HEK293T (cell line): Measurements from ENCODE around the gene SOX6.

Source experiments
- CTCF ChIA-PET: fragments of 350-600 bp; formaldehyde crosslinking; extraction: SDS; loops from one replicate; lab custom pipeline; 2021; ENCODE audit warnings: antibody characterized with exemption, inconsistent platforms; lab: Yijun Ruan, JAX
- POLR2A ChIA-PET: fragments of 350-600 bp; formaldehyde crosslinking; extraction: SDS; loops from one replicate; lab custom pipeline; 2020; ENCODE audit warnings: antibody characterized with exemption, inconsistent platforms; lab: Yijun Ruan, JAX
- DNase-seq: peaks from one replicate; pipeline ENCODE4 v3.0.0; 2012; ENCODE audit warnings: mixed read lengths; ENCODE audit errors: extremely low spot score
- ARNT ChIP-seq: fragments of 450-650 bp; IDR thresholded peaks from 2 replicates; pipeline ENCODE4 v1.6.1; 2017; ENCODE audit warnings: mild to moderate bottlenecking
- BHLHE40 ChIP-seq: fragments of 450-650 bp; IDR thresholded peaks from 2 replicates; pipeline ENCODE4 v1.6.1; 2016; ENCODE audit warnings: mild to moderate bottlenecking, moderate library complexity, borderline replicate concordance
- CTBP1 ChIP-seq: fragments of 450-650 bp; IDR thresholded peaks from 2 replicates; pipeline ENCODE4 v1.6.1; 2016; ENCODE audit warnings: borderline replicate concordance
- ELF4 ChIP-seq: fragments of 450-650 bp; IDR thresholded peaks from 2 replicates; pipeline ENCODE4 v1.6.1; 2017; ENCODE audit warnings: antibody characterized with exemption
- FOXA1 ChIP-seq: fragments of 450-650 bp; IDR thresholded peaks from 2 replicates; pipeline ENCODE4 v1.6.1; 2016; ENCODE audit warnings: mild to moderate bottlenecking
- FOXK2 ChIP-seq: fragments of 450-650 bp; IDR thresholded peaks from 2 replicates; pipeline ENCODE4 v1.6.1; 2016; ENCODE audit warnings: mild to moderate bottlenecking
- FOXM1 ChIP-seq: fragments of 450-650 bp; IDR thresholded peaks from 2 replicates; pipeline ENCODE4 v1.6.1; 2017; ENCODE audit warnings: mild to moderate bottlenecking, borderline replicate concordance
- HDGF ChIP-seq: fragments of 450-650 bp; IDR thresholded peaks from 2 replicates; pipeline ENCODE4 v1.6.1; 2017; ENCODE audit warnings: antibody characterized with exemption, borderline replicate concordance
- L3MBTL2 ChIP-seq: fragments of 450-650 bp; conservative IDR thresholded peaks from 2 replicates; pipeline ENCODE4 v1.6.1; 2016; ENCODE audit warnings: mild to moderate bottlenecking
- LEF1 ChIP-seq: fragments of 450-650 bp; IDR thresholded peaks from 2 replicates; pipeline ENCODE4 v1.6.1; 2017; ENCODE audit warnings: mild to moderate bottlenecking, borderline replicate concordance
- NFRKB ChIP-seq: fragments of 450-650 bp; IDR thresholded peaks from 2 replicates; pipeline ENCODE4 v1.6.1; 2016; ENCODE audit warnings: mild to moderate bottlenecking, moderate library complexity
- PKNOX1 ChIP-seq: fragments of 450-650 bp; IDR thresholded peaks from 2 replicates; pipeline ENCODE4 v1.6.1; 2016
- SP1 ChIP-seq: fragments of 450-650 bp; IDR thresholded peaks from 2 replicates; pipeline ENCODE4 v1.6.1; 2017
- SUZ12 ChIP-seq: fragments of 450-650 bp; IDR thresholded peaks from 2 replicates; pipeline ENCODE4 v1.6.1; 2016; ENCODE audit warnings: mild to moderate bottlenecking
- TARDBP ChIP-seq: fragments of 450-650 bp; IDR thresholded peaks from 2 replicates; pipeline ENCODE4 v1.6.1; 2016
- ZNF384 ChIP-seq: fragments of 450-650 bp; IDR thresholded peaks from 2 replicates; pipeline ENCODE4 v1.6.1; 2016

The SOX6 gene

DNA sequence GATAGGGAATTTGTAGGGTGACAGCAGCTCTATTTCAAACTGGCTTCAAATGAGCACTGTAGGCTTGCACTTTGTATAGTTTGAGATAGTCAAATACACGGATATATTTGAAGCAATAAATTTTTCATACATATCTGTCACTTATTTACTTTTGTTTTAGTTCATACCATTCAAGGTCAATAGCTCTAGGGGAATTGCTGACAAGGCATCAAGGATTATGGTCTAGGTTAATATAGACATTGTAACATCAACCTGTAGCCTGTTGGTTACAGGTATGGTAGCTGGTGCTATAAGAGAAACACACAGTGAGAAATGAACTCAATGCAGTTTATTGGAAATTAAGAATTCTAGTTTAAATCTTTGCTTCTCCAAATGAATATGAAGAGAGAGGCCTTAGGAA, 267.6 kb downstream of the SOX6 start:
- TF ChIP-seq PKNOX1 (no peak), FOXM1 (no peak), CTBP1 (no peak), LEF1 (no peak), TARDBP (no peak), HDGF (no peak), FOXA1 (no peak), ARNT (no peak), ELF4 (no peak)
- ChIA-PET POLR2A (no interaction called here), CTCF (interaction anchor here (0.6 kb wide), 1 partner anchor 57 kb away, joined by 3 read pairs; no protein-coding TSS in a partner anchor)
- no peak for DNase-seq

GRCh38 chr11:16087886-16088285, 268.5 kb downstream of the SOX6 start:
- TF ChIP-seq LEF1 (no peak), ZNF384 (no peak)
- CTCF ChIA-PET, result no interaction called here
- POLR2A ChIA-PET, result no interaction called here
- DNase-seq, result no peak

- TF ChIP-seq ARNT (no peak), FOXK2 (no peak), SUZ12 (no peak), PKNOX1 (peak; percentile 74)
- CTCF ChIA-PET, result interaction anchor here (0.7 kb wide), 1 partner anchor 1179 kb away, joined by 3 read pairs; no protein-coding TSS in a partner anchor
These were observed 270.0 kb downstream of the SOX6 start for GRCh38 chr11:16086229-16086819.

GRCh38 chr11:16082095-16083055, 274.0 kb downstream of the SOX6 start:
- TF ChIP-seq NFRKB (no peak), FOXK2 (no peak), SP1 (no peak), BHLHE40 (no peak)
- DNase-seq, result no peak
- CTCF ChIA-PET, result no interaction called here
- POLR2A ChIA-PET, result no interaction called here

More at GRCh38 chr11:16086229-16086819, 270.0 kb downstream of the SOX6 start:
- peak; percentile 50 for DNase-seq
- POLR2A ChIA-PET, result no interaction called here

GRCh38 chr11:16081382-16082094, 274.8 kb downstream of the SOX6 start:
- ChIA-PET CTCF (interaction anchor here (0.5 kb wide), 1 partner anchor 1626 kb away, joined by 3 read pairs; no protein-coding TSS in a partner anchor), POLR2A (no interaction called here)
- TF ChIP-seq CTBP1 (no peak), ELF4 (no peak), BHLHE40 (no peak)
- no peak for DNase-seq

DNA sequence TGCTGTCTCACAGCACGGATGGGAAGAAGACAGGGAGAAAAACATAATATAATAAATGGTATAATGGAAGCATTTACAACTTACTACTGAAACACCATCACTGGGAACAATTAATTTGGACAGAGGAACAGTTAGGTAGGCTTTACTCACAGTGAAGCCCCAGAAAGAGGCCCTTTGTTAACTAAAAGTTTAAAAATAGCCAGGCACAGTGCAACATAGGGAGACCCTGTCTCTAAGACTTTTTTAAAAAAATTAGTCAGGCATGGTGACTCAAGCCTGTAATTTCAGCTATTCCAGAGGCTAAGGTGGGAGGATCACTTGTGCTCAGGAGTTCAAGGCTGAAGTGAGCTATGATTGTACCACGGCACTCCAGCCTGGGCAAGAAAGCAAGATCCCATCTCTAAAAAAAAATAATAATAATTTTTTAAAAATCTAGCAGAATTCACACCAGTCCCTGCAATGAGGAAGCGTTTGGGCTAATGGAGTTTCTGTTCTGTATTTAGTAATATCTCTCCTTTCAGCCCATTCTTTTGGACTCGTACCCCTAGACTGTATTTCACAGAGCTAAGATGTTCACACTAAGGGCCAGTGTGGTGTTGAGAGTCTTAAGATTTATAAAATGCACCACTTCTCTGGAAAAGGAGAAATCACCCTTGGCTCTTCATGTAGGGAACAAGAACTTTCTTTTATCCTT, 275.5 kb downstream of the SOX6 start:
- ChIA-PET POLR2A (no interaction called here), CTCF (interaction anchor here (0.6 kb wide), 1 partner anchor 8 kb away, joined by 3 read pairs; no protein-coding TSS in a partner anchor)
- no peak for DNase-seq
- no peak for TF ChIP-seq PKNOX1
- TF ChIP-seq SP1, result no peak
- no peak for TF ChIP-seq FOXA1
- no peak for TF ChIP-seq ELF4
- no peak for TF ChIP-seq HDGF

- ChIA-PET CTCF (no interaction called here), POLR2A (no interaction called here)
- no peak for DNase-seq
- no peak for TF ChIP-seq L3MBTL2
- no peak for TF ChIP-seq FOXA1
- no peak for TF ChIP-seq HDGF
- TF ChIP-seq ARNT, result no peak
- no peak for TF ChIP-seq ZNF384
- TF ChIP-seq ELF4, result no peak
- no peak for TF ChIP-seq CTBP1
- no peak for TF ChIP-seq SUZ12
- TF ChIP-seq FOXK2, result no peak
- TF ChIP-seq BHLHE40, result no peak
- TF ChIP-seq PKNOX1, result no peak
- no peak for TF ChIP-seq FOXM1
- no peak for TF ChIP-seq SP1
- TF ChIP-seq LEF1, result no peak
These were observed 277.4 kb downstream of the SOX6 start for GRCh38 chr11:16078936-16079335.
